DND-41 (cell line): ENCODE data around the gene PCDHGA6.

Experiments used
- EZH2 ChIP-seq: IDR thresholded peaks from 3 replicates; pipeline ENCODE4 v1.6.1; 2012; ENCODE audit warnings: borderline replicate concordance, low read depth, mild to moderate bottlenecking, moderate library complexity, low read length, inconsistent platforms; ENCODE audit not compliant: severe bottlenecking
- TF ChIP-seq, protein P1 (sequence below): IDR thresholded peaks from 2 replicates; pipeline ENCODE4 v1.5.1; 2012; ENCODE audit warnings: borderline replicate concordance, low read length, moderate library complexity, mild to moderate bottlenecking; ENCODE audit not compliant: poor library complexity, severe bottlenecking; ENCODE audit errors: extremely low read depth

DNA sequence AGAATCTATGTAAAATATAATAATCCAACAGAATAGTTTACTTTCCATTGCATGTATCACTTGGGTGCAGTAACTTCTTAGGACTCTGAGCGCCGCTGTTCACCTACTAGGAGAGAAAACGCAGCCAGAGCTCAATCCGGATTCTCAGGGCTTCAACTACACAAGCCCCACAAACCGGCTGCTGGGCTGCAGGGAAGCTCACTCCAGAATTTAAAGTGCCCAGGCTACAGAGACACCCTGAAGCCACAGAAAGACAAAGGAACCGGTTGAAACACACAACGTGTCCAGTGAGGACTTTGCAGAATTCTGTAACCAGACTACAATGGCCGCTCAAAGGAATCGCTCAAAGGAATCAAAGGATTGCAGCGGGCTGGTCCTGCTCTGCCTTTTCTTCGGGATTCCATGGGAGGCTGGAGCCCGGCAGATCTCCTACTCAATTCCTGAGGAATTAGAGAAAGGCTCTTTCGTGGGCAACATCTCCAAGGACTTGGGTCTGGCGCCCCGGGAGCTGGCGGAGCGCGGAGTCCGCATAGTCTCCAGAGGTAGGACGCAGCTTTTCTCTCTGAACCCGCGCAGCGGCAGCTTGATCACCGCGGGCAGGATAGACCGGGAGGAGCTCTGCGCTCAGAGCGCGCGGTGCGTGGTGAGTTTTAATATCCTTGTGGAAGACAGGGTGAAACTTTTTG is 39.3 kb downstream of the PCDHGA6 start, which contains the start of gene PCDHGA10:
- TF ChIP-seq, protein P1, sequence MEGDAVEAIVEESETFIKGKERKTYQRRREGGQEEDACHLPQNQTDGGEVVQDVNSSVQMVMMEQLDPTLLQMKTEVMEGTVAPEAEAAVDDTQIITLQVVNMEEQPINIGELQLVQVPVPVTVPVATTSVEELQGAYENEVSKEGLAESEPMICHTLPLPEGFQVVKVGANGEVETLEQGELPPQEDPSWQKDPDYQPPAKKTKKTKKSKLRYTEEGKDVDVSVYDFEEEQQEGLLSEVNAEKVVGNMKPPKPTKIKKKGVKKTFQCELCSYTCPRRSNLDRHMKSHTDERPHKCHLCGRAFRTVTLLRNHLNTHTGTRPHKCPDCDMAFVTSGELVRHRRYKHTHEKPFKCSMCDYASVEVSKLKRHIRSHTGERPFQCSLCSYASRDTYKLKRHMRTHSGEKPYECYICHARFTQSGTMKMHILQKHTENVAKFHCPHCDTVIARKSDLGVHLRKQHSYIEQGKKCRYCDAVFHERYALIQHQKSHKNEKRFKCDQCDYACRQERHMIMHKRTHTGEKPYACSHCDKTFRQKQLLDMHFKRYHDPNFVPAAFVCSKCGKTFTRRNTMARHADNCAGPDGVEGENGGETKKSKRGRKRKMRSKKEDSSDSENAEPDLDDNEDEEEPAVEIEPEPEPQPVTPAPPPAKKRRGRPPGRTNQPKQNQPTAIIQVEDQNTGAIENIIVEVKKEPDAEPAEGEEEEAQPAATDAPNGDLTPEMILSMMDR, result peak; percentile 65
- no peak for TF ChIP-seq EZH2
